Sigmoid colon (tissue), 4 donors: ENCODE measurements around the gene OR10K1.

ENCODE experiments used
- CTCF ChIP-seq, 4 experiments: fragments of 450-650 bp in 3 of 4; fragments of 200-600 bp in 1 of 4; IDR thresholded peaks; one replicate each; pipeline ENCODE4 v1.5.1; 2016 to 2019; ENCODE audit warnings: antibody characterized with exemption in 4 of 4, mild to moderate bottlenecking in 3 of 4, moderate library complexity in 2 of 4
- POLR2A ChIP-seq, 2 donors: fragments of 450-650 bp; IDR thresholded peaks; one replicate each; pipeline ENCODE4 v1.6.1; 2016; ENCODE audit warnings: antibody characterized with exemption in 2 of 2, mild to moderate bottlenecking in 2 of 2, moderate library complexity in 2 of 2
- POLR2AphosphoS5 ChIP-seq, 4 donors: sonication (generic); formaldehyde crosslinking; IDR thresholded peaks; one replicate each; pipeline ENCODE4 v1.6.1; 2017; ENCODE audit warnings: antibody characterized with exemption in 4 of 4

GRCh38 chr1:158493054-158493453, 31.4 kb downstream of the OR10K1 start:
- TF ChIP-seq POLR2AphosphoS5 (IDR thresholded peaks at IDR 0.05) (no peak), POLR2A (IDR thresholded peaks at IDR 0.05) (no peak), CTCF (IDR thresholded peaks at IDR 0.05) (no peak)
